ENCODE measurements around the gene SLC35F3. TPM values are rescaled to one million over a fixed set of nuclear protein-coding genes. Genes with fewer than 3 reads are reported as not detected.

Gene SLC35F3
- total RNA-seq, 2 donors from 2014 or later: 0.13 TPM; not detected in 1

- DNase-seq: no peak
- intact Hi-C loops (cut with DNase I): no loop called here
- Histone ChIP-seq H3K4me3 (no peak overlapping the region), H3K9ac (ENCODE audit: low read depth in 2 of 2, low read length in 2 of 2) (no peak overlapping the region), H3K9me3 (no peaks in the 10 kb centered on the region), H3K27me3 (no peaks in the 10 kb centered on the region), H3K4me1 (no peaks in the 10 kb centered on the region), H3K36me3 (no peaks in the 10 kb centered on the region), H3K27ac (no peak overlapping the region)
- TF ChIP-seq CTCF (IDR thresholded peaks at IDR 0.05): no peak
Observed at GRCh38 chr1:234229581-234230387, 325.3 kb downstream of the SLC35F3 start.

- Histone ChIP-seq H3K9me3 (no peaks in the 10 kb centered on the region), H3K4me1 (no peaks in the 10 kb centered on the region), H3K9ac (ENCODE audit: low read depth in 2 of 2, low read length in 2 of 2) (no peak overlapping the region), H3K27me3 (no peaks in the 10 kb centered on the region), H3K36me3 (no peaks in the 10 kb centered on the region), H3K27ac (no peak overlapping the region), H3K4me3 (no peak overlapping the region)
- no peak for TF ChIP-seq CTCF (IDR thresholded peaks at IDR 0.05)
- intact Hi-C loops (cut with DNase I): no loop called here
- DNase-seq: no peak
Observed at GRCh38 chr1:234230414-234230862, 326.0 kb downstream of the SLC35F3 start.

GRCh38 chr1:234231061-234231892 lies 326.8 kb downstream of the SLC35F3 start:
- no peak for TF ChIP-seq CTCF (IDR thresholded peaks at IDR 0.05)
- H3K4me1 ChIP-seq: no peaks in the 10 kb centered on the region
- no peak overlapping the region for H3K9ac ChIP-seq (ENCODE audit: low read depth in 2 of 2, low read length in 2 of 2)
- H3K27me3 ChIP-seq: no peaks in the 10 kb centered on the region
- no peak overlapping the region for H3K27ac ChIP-seq
- DNase-seq: no peak
- H3K36me3 ChIP-seq: no peaks in the 10 kb centered on the region
- intact Hi-C loops (cut with DNase I): no loop called here
- no peak overlapping the region for H3K4me3 ChIP-seq
- no peaks in the 10 kb centered on the region for H3K9me3 ChIP-seq

- Histone ChIP-seq H3K4me1 (no peaks in the 10 kb centered on the region), H3K9ac (ENCODE audit: low read depth in 2 of 2, low read length in 2 of 2) (no peak overlapping the region), H3K27ac (no peak overlapping the region), H3K36me3 (no peaks in the 10 kb centered on the region), H3K9me3 (no peaks in the 10 kb centered on the region), H3K27me3 (no peaks in the 10 kb centered on the region), H3K4me3 (no peak overlapping the region)
- DNase-seq: no peak
- intact Hi-C loops (cut with DNase I): no loop called here
- TF ChIP-seq CTCF (IDR thresholded peaks at IDR 0.05): no peak
Observed at GRCh38 chr1:234231893-234232276, 327.4 kb downstream of the SLC35F3 start.

GRCh38 chr1:234234199-234234598 lies 329.7 kb downstream of the SLC35F3 start:
- DNase-seq: no peak
- intact Hi-C loops (cut with DNase I): no loop called here
- Histone ChIP-seq H3K27me3 (no peaks in the 10 kb centered on the region), H3K4me1 (no peaks in the 10 kb centered on the region), H3K27ac (no peak overlapping the region), H3K36me3 (no peaks in the 10 kb centered on the region), H3K9ac (ENCODE audit: low read depth in 2 of 2, low read length in 2 of 2) (no peak overlapping the region), H3K9me3 (no peaks in the 10 kb centered on the region), H3K4me3 (no peak overlapping the region)
- TF ChIP-seq CTCF (IDR thresholded peaks at IDR 0.05): no peak

Data from colonic mucosa (tissue), 4 donors.